Uterus (tissue), 4 donors: ENCODE data around the gene NEGR1. TPM values are rescaled to one million over a fixed set of nuclear protein-coding genes. Genes with fewer than 3 reads are reported as not detected.

Experiments
- DNase-seq, 2 donors: peaks; one replicate each; pipeline ENCODE4 v3.0.0-alpha.2; 2019 to 2020
- H3K27ac ChIP-seq, 2 donors: fragments of 200-600 bp; sonication (generic); 1 replicate in 1 of 2; 2 replicates in 1 of 2; pipeline ENCODE4 v1.5.1; 2016 to 2018
- H3K27me3 ChIP-seq, 2 donors: fragments of 200-600 bp; sonication (generic); one replicate each; pipeline ENCODE4 v1.5.1; 2018 to 2019; ENCODE audit warnings: control low read depth in 1 of 2
- H3K36me3 ChIP-seq, 2 donors: fragments of 200-600 bp; sonication (generic); one replicate each; pipeline ENCODE4 v1.5.1; 2019; ENCODE audit warnings: control low read depth in 1 of 2
- H3K4me1 ChIP-seq, 2 donors: fragments of 200-600 bp; sonication (generic); one replicate each; pipeline ENCODE4 v1.5.1; 2018 to 2019; ENCODE audit warnings: control low read depth in 1 of 2
- H3K4me3 ChIP-seq, 2 donors: fragments of 200-600 bp; sonication (generic); 1 replicate in 1 of 2; 2 replicates in 1 of 2; pipeline ENCODE4 v1.5.1; 2018 to 2019; ENCODE audit warnings: mild to moderate bottlenecking in 1 of 2
- H3K9me3 ChIP-seq, 2 donors: fragments of 200-600 bp; sonication (generic); one replicate each; pipeline ENCODE4 v1.5.1; 2019; ENCODE audit warnings: control low read depth in 1 of 2
- POLR2A ChIP-seq, 2 donors: fragments of 450-650 bp; IDR thresholded peaks; one replicate each; pipeline ENCODE4 v1.6.1; 2016; ENCODE audit warnings: antibody characterized with exemption in 2 of 2, mild to moderate bottlenecking in 1 of 2, moderate library complexity in 1 of 2
- intact Hi-C: fragments of 100-400 bp; cut with DNase I; formaldehyde crosslinking; loops from one replicate; pipeline ENCODE4 v1.15.1; 2023; ENCODE audit warnings: low total_unique reads
- total RNA-seq, 4 donors: library from RNA; depleted of rRNA in 3 of 4; stranded (reverse); fragments of >200 nt in 3 of 4; gene quantifications; one replicate each; pipeline versions ENCODE4 v1.1.0 to v1.2.4, GENCODE V29; 2014 to 2023
- TF ChIP-seq, protein P1 (sequence below), 4 experiments: fragments of 200-600 bp in 2 of 4; fragments of 450-650 bp in 2 of 4; sonication (generic) in 2 of 4; IDR thresholded peaks; one replicate each; pipeline ENCODE4 v1.5.1; 2016 to 2019; ENCODE audit warnings: antibody characterized with exemption in 4 of 4, mild to moderate bottlenecking in 2 of 4, moderate library complexity in 1 of 4
- donor health status: DM: yes; HTN: yes; CAD: no.

NEGR1 gene
- total RNA-seq, 4 donors from 2014 or later = 6.7 to 42.9 (median 33.3) TPM

DNA sequence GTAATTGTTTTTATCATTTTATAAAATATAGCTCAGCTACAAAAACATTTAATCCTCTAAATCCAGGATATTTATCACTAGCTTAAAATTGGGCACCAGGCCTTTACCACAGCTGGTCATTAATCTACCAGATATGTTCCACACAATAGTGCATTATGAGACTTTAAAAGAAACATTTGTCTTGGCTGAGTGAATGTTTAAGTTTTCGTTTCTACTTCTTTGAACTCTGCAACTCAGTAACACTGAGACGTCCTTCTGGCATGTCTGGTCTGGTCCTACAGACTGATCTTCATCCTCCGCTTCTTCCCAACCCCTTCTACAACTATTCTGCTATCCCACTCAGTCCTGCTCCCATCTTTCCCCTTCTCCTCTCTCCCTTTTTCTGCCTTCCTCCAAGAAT, 296.2 kb downstream of the NEGR1 start:
- H3K9me3 ChIP-seq = no peaks in the 10 kb centered on the region
- TF ChIP-seq POLR2A (IDR thresholded peaks at IDR 0.05) = no peak
- TF ChIP-seq, protein P1, sequence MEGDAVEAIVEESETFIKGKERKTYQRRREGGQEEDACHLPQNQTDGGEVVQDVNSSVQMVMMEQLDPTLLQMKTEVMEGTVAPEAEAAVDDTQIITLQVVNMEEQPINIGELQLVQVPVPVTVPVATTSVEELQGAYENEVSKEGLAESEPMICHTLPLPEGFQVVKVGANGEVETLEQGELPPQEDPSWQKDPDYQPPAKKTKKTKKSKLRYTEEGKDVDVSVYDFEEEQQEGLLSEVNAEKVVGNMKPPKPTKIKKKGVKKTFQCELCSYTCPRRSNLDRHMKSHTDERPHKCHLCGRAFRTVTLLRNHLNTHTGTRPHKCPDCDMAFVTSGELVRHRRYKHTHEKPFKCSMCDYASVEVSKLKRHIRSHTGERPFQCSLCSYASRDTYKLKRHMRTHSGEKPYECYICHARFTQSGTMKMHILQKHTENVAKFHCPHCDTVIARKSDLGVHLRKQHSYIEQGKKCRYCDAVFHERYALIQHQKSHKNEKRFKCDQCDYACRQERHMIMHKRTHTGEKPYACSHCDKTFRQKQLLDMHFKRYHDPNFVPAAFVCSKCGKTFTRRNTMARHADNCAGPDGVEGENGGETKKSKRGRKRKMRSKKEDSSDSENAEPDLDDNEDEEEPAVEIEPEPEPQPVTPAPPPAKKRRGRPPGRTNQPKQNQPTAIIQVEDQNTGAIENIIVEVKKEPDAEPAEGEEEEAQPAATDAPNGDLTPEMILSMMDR (IDR thresholded peaks at IDR 0.05) = no peak
- intact Hi-C loops = no loop called here
- H3K4me3 ChIP-seq = no peak overlapping the region
- no peaks in the 10 kb centered on the region for H3K27me3 ChIP-seq
- H3K27ac ChIP-seq = no peak overlapping the region
- no peaks in the 10 kb centered on the region for H3K4me1 ChIP-seq
- H3K36me3 ChIP-seq = no peaks in the 10 kb centered on the region
- no peak for DNase-seq

DNA sequence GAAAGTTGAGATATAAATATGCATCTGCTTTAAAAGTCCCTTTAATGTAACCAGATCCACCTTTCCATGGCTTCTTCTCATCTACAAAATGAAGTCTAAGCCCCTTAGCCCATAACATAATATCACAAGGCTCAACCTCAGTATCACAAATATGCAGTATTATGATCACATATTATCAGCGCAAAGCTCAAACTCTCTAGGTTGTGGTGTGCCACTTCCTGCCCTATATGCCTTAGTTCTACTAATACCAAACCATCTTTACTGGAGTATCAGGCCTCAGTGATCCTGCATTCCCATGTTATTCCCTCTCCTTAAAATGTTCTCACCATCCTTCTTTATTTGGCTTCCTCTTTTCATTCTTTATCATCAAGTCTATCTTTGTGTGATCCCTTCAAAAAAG, 301.8 kb downstream of the NEGR1 start:
- H3K4me1 ChIP-seq = no peaks in the 10 kb centered on the region
- intact Hi-C loops = no loop called here
- H3K9me3 ChIP-seq = no peaks in the 10 kb centered on the region
- H3K36me3 ChIP-seq = no peaks in the 10 kb centered on the region
- H3K27ac ChIP-seq = no peak overlapping the region
- H3K4me3 ChIP-seq = no peak overlapping the region
- H3K27me3 ChIP-seq = no peaks in the 10 kb centered on the region
- DNase-seq = no peak
- TF ChIP-seq, protein P1 (IDR thresholded peaks at IDR 0.05) = no peak
- no peak for TF ChIP-seq POLR2A (IDR thresholded peaks at IDR 0.05)

DNA sequence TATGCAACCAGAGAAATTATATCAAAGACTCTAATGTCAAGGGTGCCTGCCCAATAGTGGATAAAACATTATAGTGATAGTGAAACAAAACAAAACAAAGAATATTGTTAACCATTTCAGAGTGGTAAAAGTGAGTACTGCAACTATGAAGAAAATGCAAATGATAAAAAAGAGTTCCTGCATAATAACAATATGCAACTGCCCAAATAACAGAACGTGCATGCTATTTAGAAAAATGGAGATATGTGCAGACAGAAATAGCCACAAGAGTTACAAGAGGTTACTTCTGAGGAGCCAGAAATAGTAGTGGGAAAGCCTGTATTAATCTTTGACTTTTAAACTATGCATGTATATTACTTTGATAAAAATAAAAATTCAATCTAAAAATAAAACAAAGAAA, 302.5 kb downstream of the NEGR1 start:
- Histone ChIP-seq H3K9me3 (no peaks in the 10 kb centered on the region), H3K27me3 (no peaks in the 10 kb centered on the region), H3K27ac (no peak overlapping the region), H3K4me3 (no peak overlapping the region), H3K36me3 (no peaks in the 10 kb centered on the region), H3K4me1 (no peaks in the 10 kb centered on the region)
- TF ChIP-seq POLR2A (IDR thresholded peaks at IDR 0.05) = no peak
- TF ChIP-seq, protein P1 (IDR thresholded peaks at IDR 0.05) = no peak
- intact Hi-C loops = no loop called here
- no peak for DNase-seq

DNA sequence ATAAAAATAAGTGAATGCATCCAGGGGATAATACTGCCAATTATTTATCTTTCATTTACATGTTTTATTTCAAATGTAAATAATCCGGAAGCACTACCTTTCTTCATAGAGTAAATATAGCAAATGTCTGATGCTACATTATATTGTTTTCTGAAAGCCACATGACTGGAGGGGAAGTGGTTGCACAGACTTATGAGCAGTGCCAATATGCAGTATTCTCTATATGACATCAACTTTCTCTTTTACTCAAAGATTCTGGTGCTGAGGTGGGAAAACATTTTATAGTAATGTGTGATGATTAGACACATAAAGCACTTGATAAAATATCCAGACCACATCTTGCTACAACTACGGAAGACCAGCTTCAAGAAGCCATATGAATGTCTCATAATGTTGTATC, 314.7 kb downstream of the NEGR1 start:
- Histone ChIP-seq H3K27me3 (no peaks in the 10 kb centered on the region), H3K4me1 (no peaks in the 10 kb centered on the region), H3K27ac (no peak overlapping the region), H3K4me3 (no peak overlapping the region), H3K9me3 (no peaks in the 10 kb centered on the region), H3K36me3 (no peaks in the 10 kb centered on the region)
- TF ChIP-seq, protein P1 (IDR thresholded peaks at IDR 0.05) = no peak
- TF ChIP-seq POLR2A (IDR thresholded peaks at IDR 0.05) = no peak
- DNase-seq = no peak
- intact Hi-C loops = no loop called here

DNA sequence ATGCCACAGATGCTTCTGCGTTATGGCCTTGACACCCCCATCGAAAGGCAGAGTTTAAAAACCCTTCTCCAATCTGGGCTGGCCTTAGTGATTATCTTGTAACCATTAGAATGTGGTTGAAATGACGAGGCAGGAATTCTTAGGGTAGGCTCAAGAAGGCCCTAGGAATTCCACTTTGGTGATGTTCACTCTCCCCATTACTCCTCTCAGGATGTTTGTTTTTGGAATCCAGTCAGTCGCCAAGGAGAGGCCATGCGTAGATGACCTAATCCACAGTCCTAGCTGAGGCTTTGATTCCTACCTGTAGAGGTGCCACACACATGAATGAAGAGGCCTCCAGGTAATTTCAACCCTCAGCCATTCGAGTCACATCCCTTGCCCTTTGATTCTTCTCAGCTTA, 318.2 kb downstream of the NEGR1 start:
- Histone ChIP-seq H3K4me1 (no peaks in the 10 kb centered on the region), H3K36me3 (no peaks in the 10 kb centered on the region), H3K27ac (no peak overlapping the region), H3K27me3 (no peaks in the 10 kb centered on the region), H3K9me3 (no peaks in the 10 kb centered on the region), H3K4me3 (no peak overlapping the region)
- intact Hi-C loops = no loop called here
- no peak for DNase-seq
- TF ChIP-seq, protein P1 (IDR thresholded peaks at IDR 0.05) = no peak
- no peak for TF ChIP-seq POLR2A (IDR thresholded peaks at IDR 0.05)
